Activated T-cell treated with anti-CD3 and anti-CD28 coated beads, Interleukin-2, amount 50 U/mL, for 1 hour (primary cell): ENCODE measurements around the gene WDR88.
"Not testable (repeated sequence)": the region's sequence is repeated elsewhere in the genome, so short reads cannot be mapped to it uniquely, and the experiment has no call there.

Experiments used
- DNase-seq: peaks from one replicate; pipeline ENCODE4 v3.0.0-alpha.2; 2020

Gene WDR88, protein sequence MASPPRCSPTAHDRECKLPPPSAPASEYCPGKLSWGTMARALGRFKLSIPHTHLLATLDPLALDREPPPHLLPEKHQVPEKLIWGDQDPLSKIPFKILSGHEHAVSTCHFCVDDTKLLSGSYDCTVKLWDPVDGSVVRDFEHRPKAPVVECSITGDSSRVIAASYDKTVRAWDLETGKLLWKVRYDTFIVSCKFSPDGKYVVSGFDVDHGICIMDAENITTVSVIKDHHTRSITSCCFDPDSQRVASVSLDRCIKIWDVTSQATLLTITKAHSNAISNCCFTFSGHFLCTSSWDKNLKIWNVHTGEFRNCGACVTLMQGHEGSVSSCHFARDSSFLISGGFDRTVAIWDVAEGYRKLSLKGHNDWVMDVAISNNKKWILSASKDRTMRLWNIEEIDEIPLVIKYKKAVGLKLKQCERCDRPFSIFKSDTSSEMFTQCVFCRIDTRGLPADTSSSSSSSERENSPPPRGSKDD

GRCh38 chr19:33132021-33132420 lies at the start of gene WDR88:
TSS of gene WDR88 (plus strand) at chr19:33132114. CDS start at chr19:33132170, 56 bp downstream.
- no peak for DNase-seq

DNA sequence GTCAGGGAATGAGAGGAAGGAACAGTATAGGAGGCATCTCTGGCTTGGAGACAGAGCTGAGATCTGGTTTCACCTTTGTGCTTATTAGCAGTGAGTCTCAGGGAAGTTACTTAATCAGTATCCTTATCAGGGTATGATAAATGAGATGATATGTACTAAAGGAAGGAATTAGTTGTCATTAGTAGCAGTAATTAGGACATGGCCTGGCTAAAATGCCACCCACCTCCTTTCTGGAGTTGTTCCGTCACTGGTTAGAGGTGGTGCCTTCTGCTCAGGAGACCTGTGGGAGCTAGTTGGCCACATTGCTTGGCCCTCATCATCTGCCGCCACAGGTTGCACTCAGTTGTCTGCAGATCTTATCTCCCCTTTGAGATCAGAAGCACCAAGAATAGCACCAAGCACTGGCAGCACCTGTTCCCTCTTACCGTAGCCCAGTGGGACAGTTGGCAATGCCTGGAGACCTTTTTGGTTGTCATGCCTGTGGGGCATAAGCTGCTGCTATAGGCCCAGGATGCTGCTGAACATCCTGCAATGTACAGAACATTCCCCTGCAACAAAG lies 46.3 kb upstream of the WDR88 start:
- DNase-seq: no peak

GRCh38 chr19:33086955-33087354 lies 45.0 kb upstream of the WDR88 start:
- DNase-seq: no peak

DNA sequence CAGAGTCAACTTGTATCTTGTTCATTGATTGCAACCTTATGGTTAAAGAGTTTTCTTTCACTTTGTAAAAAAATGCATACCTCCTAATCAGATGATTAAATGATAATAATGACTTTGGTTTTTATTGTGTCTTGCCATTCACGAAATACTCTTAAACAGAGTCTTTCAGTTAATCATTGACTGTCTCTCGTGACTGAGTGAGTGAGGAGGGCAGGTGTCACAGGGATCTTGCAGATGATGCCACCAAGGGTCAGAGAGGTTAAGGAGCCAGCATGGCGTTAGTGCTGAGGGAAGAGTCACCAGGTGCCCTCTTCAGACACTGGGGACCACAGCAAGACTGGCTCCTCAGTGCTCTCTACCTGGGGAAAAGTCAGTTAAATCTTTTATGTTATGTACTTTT lies 42.9 kb upstream of the WDR88 start:
- DNase-seq: no peak

- no peak for DNase-seq
Observed at GRCh38 chr19:33090179-33090578, 41.7 kb upstream of the WDR88 start.

GRCh38 chr19:33093420-33094210 lies 38.3 kb upstream of the WDR88 start:
- no peak for DNase-seq

- DNase-seq: no peak
Observed at GRCh38 chr19:33094436-33095067, 37.4 kb upstream of the WDR88 start.

DNA sequence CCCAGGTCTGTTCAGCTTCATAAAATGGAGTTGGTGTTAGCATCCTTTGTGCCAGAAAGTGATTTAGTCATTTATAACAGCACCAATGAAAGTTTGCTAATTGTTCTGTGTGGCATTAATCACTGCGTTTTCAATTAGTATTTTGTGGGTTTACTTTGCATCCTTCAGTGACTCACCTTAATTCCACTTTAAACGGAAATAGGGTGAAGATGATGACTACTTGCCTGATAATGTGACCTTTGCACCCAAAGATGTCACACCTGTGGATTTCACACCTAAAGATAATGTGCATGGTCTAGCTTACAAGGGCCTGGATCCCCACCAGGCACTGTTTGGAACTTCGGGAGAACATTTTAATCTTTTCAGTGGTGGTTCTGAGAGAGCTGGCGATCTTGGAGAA lies 35.9 kb upstream of the WDR88 start:
- DNase-seq: no peak

DNA sequence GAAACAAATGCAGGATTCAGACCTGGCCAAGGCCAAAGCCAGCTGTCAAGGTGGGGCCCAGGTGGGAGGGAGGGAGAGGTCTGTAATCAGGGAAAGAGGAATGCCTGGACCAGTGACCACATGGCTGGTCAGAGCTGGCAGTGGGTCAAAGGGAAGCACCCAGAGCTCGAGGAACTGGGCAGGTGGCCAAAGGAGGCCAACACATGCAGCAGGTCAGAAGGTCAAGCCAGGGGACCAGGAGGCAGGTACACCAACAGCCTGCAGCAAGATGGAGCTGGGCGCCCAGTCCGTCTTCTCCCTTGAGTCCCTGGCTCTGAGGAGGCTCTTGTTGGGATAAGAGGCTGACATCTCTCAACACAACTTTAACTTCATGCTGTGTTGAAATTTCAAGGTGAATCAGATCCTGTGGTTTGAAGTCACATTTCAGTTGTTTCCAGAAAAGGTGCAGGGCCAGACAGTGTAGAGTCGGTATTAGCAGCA lies 33.8 kb upstream of the WDR88 start:
- DNase-seq: no peak

DNA sequence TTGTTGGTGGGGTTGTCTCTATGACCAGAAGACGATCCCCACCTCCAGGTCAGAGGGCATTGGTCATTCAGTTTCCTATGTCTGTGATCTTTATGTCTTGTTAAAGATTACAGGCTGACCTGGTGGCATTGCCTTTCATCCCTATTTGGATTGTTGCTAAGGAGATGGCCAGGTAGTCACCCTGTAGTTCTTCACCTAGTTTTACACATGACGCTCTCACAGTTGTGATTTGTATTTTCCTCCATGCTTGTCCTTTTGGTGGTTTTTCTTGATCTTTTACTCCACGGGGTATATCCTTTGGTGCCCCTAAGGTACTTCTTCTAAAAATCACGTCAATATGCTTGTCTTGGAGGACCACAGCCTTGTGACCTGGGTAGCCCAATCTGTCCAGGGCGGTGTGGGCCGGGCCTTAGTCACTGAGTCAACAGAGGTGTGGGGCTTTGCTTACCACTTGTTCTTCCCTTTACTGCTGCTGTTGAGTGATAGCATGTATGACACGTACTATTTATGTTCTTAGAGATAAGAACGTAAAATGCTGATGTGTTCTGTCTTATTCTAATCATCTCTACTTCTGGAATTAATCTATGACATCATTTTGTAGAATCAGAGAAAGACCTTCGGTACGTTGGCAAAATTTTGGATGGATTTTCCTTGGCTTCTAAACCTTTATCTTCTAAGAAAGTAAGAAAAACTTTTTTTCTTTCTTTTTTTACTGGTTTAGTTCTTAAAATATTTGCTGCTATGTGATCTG lies 30.8 kb upstream of the WDR88 start:
- DNase-seq: no peak

- DNase-seq: no peak
Observed at GRCh38 chr19:33102893-33103292, 29.0 kb upstream of the WDR88 start.

GRCh38 chr19:33108161-33108560 lies 23.8 kb upstream of the WDR88 start:
- no peak for DNase-seq

DNA sequence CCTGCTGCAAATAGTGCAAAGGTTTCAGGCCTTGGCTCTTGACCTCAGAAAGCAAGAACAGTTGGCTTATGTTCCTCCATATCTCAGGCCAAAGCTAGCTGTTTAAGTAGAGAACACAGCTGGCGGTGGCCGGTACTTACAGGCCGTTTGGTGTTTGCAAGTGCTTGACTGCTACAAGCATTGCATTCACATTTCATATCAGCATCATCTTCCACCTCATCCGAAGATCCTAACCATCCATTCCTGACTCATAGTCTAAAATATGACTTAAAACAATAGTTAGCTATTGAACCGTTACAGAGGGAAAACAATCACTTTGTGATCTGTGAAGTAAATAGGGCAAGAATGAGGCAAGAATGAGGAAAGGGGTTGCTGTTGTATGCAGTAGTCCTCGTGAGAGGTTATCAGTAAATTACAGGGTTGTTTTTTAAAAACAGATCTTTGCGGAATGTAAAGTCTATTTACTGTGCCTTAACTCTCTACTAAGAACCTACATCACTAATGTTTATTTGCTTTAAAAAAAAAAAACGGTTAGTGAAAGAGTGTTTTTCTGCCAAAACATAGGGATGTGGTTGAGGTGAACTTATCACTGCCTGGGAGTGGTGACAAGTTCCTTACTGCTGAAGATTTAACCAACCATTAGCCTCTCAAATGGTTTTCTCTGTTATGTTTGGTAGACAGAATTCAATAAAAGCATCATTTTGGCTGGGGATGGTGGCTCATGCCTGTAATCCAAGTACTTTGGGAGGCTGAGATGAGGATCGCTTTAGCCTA lies 21.6 kb upstream of the WDR88 start:
- no peak for DNase-seq

- DNase-seq: no peak
Observed at GRCh38 chr19:33111587-33111986, 20.3 kb upstream of the WDR88 start.

DNA sequence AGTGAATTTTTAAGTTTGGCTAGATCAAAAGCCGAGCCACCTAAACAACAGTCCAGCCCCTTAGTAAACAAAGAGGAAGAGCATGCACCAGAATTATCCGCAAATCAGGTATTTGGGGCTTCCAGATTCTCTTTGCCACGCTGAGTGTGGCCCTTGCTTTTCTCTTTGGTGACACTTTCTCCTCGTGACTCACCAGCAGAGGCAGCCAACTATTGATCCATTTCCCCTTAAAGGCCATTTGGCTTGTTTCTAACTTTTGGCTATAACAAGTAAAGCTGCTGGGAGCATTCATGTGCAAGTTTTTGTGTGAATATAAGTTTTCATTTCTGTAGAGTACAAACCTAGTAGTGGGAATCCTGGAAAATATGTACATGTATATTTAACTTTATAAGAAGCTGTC lies 17.6 kb upstream of the WDR88 start:
- DNase-seq: no peak

GRCh38 chr19:33117501-33117900 lies 14.4 kb upstream of the WDR88 start:
- DNase-seq: no peak

GRCh38 chr19:33118643-33119042 lies 13.3 kb upstream of the WDR88 start:
- no peak for DNase-seq

GRCh38 chr19:33124207-33125098 lies 7.5 kb upstream of the WDR88 start:
- no peak for DNase-seq

DNA sequence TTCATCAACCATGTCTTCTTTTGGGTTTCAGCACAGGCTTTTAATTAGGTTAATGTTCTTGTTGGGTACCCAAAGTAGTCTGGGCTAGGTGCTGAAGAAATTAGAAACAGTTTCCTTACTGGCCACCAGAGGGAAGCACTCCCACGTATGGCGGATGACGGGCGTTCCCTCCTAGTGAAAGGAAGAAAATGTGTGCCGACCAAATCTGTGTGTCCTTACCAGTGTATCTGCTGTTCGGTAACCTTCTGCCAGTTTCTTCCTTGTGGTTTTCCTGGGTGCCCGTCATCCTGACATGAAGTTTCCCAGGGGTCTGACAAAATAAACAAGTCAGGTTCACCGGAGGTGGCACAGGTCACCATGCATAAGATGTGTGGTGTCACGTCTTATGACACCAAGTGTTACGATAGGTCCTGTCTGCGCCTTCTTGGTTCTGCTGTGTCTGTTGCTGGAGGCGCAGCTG lies 6.0 kb upstream of the WDR88 start:
- peak; percentile 49 for DNase-seq

DNA sequence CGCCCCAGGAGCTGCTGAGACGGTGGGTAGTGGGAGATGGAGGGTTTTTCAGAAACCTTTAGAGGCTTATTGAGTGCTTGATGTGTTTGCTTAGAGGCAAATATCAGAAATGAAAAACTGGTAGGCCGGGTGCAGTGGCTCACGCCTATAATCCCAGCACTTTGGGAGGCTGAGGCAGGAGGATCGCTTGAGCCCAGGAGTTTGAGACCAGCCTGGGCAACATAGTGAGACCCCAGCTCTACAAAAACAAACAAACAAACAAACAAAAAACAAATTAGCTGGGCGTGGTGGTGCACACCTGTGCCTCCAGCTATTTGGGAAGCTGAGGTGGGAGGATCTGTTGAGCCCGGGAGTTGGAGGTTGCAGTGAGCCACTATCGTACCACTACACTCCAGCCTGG lies 5.2 kb upstream of the WDR88 start:
- not testable (repeated sequence) for DNase-seq
